Adipose tissue (tissue), 3 donors: ENCODE measurements around the gene PACS1. TPM values are rescaled to one million over a fixed set of nuclear protein-coding genes. Genes with fewer than 3 reads are reported as not detected.

Experiments
- H3K27ac ChIP-seq: one replicate; pipeline ENCODE4 v1.5.1; 2013; ENCODE audit warnings: low read depth, low read length
- WGBS, 3 donors: extraction: QIAGEN DNeasy Blood & Tissue Kit; methylation state at CpG; one replicate each; pipeline ENCODE4 v1.1.7; 2013; 5-methylcytosine and 5-hydroxymethylcytosine counted together
- polyA plus RNA-seq, 3 donors: library from polyadenylated mRNA; stranded (reverse); fragments of 200-250 nt; gene quantifications; one replicate each; pipeline ENCODE4 v1.2.3, GENCODE V29; 2013
- donor health status: healthy with polysubstance abuse.
- donor health status: Bipolar disorder and iron deficiency.
- donor health status: healthy.

PACS1 gene
- polyA plus RNA-seq, 3 donors: 16.6 to 29.4 (median 26.5) TPM

GRCh38 chr11:66224226-66224855 lies 154.3 kb downstream of the PACS1 start:
- no peak overlapping the region for H3K27ac ChIP-seq
- 84 to 95% (median 93%) methylated on average over 10 of the region's 10 CpGs for WGBS, 3 donors

DNA sequence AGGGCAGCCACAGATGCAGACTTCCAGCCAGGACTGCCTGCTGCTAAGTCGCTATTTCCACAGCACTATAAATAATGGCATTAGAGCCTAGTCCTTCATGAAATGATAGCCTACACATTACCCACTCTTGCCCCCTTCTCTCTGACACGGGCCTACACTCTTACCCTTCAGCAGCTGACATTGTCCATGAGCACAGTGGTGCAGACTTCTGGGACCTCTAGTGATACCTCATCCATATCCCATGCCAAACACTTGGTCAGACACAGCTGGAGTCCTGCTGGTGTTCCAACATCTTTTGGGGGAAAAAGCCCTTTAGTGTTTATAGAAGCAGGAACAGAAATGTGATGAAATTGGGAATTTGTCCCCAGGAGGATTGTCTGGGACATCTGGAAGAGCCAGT lies 155.0 kb downstream of the PACS1 start:
- no peak overlapping the region for H3K27ac ChIP-seq
- WGBS, 3 donors: 55 to 84% (median 78%) methylated on average over 2 of the region's 2 CpGs

DNA sequence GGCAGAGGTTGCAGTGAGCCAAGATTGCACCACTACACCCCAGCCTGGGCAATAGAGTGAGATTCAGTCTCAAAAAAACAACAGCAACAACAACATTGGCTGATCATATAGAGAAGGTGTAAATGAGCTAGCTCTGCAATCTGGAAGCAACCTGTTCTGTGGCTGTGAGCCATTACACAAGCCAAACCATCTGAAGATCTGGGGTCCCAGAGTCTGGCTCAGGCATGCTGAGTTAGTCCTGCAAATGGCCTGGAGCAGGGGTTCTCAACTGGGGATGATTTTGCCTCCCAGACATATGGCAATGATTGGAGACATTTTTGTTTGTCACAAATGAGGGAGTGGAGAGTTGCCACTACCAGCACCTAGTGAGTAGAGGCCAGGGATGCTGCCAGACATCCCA lies 156.0 kb downstream of the PACS1 start:
- H3K27ac ChIP-seq: no peak overlapping the region

DNA sequence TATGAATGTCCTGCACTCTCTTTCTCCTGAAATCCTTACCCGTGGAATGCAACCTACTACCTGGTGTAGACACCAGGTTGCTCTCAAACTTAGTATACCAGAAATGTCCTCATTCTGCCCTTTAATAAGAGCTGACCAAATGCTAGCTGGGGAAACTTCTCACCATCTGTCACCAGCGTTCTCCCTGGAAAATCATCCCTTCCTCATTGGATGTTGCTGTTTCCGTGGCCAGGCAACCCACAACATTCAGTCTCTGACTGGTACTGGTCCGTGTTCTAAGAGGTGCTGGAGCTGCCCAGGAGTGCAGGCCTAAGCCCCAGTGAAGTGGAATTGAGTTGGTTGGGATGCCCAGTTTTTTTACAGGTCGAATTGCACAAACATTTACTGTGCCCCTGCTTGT lies 157.6 kb downstream of the PACS1 start:
- 83 to 94% (median 93%) methylated on average over 5 of the region's 5 CpGs for WGBS, 3 donors
- no peak overlapping the region for H3K27ac ChIP-seq

DNA sequence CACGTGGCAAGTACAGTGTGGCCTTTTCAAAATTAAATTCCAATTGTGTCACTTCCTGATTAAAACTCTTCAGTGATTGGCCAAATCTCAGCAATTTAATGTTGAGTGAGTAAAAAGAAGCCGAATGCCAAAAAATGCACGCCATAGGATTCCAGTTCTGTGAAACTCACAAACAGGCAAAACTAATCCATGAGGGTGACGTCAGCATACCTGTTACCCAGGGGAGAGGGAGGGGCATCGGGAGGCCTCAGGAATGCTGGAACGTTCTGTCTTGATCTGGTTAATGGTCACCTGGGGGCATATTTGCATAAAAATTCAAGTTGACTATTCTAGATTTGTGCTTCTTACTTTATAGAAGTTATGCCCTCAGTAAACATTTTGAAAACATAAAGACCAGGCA lies 158.4 kb downstream of the PACS1 start:
- 70 to 90% (median 86%) methylated on average over 6 of the region's 6 CpGs for WGBS, 3 donors
- no peak overlapping the region for H3K27ac ChIP-seq

DNA sequence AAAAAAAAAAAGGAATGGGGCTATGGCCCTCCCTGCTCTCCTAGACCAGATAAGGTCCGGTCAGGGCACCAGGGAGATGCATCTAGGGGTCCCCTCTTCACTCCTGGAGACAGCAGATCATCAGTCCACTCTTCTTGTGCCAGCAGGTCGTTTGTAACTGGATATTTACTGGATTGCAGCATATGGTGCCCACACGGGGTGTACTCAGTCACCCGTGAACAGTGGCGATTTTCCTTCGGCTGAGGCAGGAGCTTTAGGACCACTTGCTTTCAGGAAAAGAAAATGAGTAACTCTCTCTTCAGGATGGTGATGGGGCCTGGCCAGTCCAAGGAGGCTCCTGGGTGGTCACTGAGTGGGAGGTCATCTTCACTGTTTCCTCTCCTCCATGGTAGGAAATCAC lies 160.1 kb downstream of the PACS1 start:
- no peak overlapping the region for H3K27ac ChIP-seq
- WGBS, 3 donors: 87 to 93% (median 87%) methylated on average over 6 of the region's 6 CpGs

DNA sequence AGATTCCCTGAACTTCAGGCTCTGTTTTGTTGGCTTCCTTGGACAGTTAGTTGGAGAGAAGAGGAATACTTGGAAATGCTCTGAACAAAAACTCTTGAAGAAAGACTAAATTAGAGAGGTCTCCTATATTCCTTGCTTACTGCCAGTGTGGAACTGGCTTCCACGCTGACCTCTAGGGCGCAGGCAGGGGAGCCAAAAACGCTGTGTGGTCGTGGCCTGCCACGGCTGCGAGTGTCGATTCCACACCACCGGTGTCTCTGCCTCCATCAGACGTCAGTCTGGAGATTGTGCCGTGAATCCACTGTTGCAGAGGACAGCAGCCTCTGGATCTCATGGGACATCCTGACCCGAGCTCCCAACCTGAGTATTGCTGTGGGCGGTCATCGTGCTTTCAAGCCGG lies 160.9 kb downstream of the PACS1 start:
- WGBS, 3 donors: 89 to 94% (median 93%) methylated on average over 14 of the region's 14 CpGs
- no peak overlapping the region for H3K27ac ChIP-seq

DNA sequence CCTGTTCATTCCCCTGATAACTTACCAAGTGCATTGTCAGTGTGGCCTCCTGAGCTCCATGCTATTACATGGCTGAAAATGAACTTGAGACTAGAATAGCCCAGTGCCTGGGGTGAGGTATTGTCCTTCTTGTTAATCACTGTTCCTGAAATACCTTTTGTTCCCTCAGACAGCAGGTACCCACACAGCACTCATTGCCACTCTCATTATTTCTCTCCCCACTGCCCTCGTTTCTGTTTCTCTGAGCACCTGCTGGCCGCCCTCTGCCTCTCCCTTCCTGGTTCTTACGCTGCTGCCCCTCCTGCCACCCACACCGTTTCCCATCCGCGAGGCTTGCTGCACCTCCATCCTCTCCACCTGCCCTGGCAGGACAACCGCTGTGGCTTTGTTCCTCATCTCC lies 161.5 kb downstream of the PACS1 start:
- 89 to 96% (median 91%) methylated on average over 7 of the region's 7 CpGs for WGBS, 3 donors
- no peak overlapping the region for H3K27ac ChIP-seq

- no peak overlapping the region for H3K27ac ChIP-seq
- 83 to 93% (median 93%) methylated on average over 11 of the region's 11 CpGs for WGBS, 3 donors
Observed at GRCh38 chr11:66232769-66233168, 162.7 kb downstream of the PACS1 start.

DNA sequence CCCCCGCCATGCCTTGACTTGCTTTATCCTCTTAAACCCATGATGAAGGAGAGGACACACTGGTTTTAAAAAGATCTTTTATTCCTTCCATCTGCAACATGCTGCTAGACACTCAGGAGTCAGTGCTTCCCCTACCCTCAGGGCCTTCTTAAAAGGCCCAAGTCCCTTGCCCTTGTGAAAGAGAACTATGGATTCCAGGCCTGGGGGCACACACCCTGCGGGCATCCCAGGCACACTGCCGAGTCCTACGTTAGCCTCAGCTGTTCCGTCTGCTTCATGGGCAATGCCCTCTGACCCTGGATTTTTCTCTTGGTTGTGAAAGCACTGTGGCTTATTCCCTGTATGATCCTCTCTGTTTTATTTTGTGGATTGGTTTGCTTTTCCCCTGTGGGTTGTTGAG lies 163.2 kb downstream of the PACS1 start:
- 90 to 93% (median 92%) methylated on average over 5 of the region's 5 CpGs for WGBS, 3 donors
- no peak overlapping the region for H3K27ac ChIP-seq

- 94 to 95% (median 95%) methylated on average over 11 of the region's 11 CpGs for WGBS, 3 donors
- H3K27ac ChIP-seq: no peak overlapping the region
Observed at GRCh38 chr11:66235141-66235540, 165.1 kb downstream of the PACS1 start.

GRCh38 chr11:66237867-66238266 lies 167.8 kb downstream of the PACS1 start:
- no peak overlapping the region for H3K27ac ChIP-seq
- WGBS, 3 donors: 94 to 99% (median 96%) methylated on average over 6 of the region's 6 CpGs

DNA sequence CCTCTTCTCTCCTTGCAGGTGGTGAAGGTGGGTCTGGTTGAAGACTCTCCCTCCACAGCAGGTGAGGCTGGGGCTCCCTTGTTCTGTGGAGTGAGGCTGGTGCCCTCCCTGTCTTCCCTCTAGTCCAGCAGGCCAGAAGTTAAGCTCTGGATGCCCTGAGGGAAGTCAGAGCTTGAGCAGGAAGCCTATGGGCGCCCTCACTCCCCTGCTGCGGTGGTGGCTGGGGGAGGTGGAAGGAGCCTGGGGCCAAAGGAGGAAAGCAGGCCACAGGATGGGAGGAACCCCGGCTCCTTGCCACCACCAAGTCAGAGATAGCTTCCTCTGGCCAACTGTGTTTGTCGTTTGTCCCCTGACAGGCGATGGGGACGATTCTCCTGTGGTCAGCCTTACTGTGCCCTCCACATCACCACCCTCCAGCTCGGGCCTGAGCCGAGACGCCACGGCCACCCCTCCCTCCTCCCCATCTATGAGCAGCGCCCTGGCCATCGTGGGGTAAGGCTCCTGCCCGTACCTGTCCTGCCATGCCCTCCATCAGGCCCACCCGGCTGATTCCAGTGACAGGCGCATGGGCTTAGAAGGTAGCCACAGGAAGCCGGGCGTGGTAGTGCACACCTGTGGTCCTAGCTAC lies 168.8 kb downstream of the PACS1 start:
- 90 to 95% (median 93%) methylated on average over 17 of the region's 17 CpGs for WGBS, 3 donors
- no peak overlapping the region for H3K27ac ChIP-seq

- 75 to 86% (median 78%) methylated on average over 3 of the region's 3 CpGs for WGBS, 3 donors
- no peak overlapping the region for H3K27ac ChIP-seq
Observed at GRCh38 chr11:66239511-66239910, 169.4 kb downstream of the PACS1 start.

GRCh38 chr11:66239998-66240780 lies 170.1 kb downstream of the PACS1 start:
- H3K27ac ChIP-seq: no peak overlapping the region
- WGBS, 3 donors: 84 to 92% (median 86%) methylated on average over 20 to 25 of the region's 25 CpGs

DNA sequence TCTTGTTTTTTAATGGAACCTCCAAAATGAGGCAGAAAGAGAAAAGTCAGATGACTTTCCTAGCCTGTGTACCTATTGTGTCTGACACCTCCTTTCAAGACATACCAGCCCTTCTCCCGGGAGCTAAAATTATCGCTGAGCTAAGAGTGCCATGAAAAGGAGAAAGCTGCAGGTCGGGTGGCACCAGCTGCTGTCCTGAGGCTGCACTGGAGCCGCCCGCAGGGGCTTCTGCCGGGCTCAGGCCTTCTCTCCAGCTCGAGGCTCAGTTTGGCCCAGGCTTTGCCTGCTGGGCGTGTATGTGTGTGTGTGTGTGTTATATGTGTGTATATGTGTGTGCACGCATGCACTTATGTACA lies 170.7 kb downstream of the PACS1 start:
- 89 to 94% (median 91%) methylated on average over 9 of the region's 9 CpGs for WGBS, 3 donors

GRCh38 chr11:66242095-66242765 lies 172.2 kb downstream of the PACS1 start:
- WGBS, 3 donors: 69 to 73% (median 69%) methylated on average over 14 of the region's 14 CpGs

More for the DNA sequence above, 170.7 kb downstream of the PACS1 start:
- H3K27ac ChIP-seq: no peak overlapping the region

DNA sequence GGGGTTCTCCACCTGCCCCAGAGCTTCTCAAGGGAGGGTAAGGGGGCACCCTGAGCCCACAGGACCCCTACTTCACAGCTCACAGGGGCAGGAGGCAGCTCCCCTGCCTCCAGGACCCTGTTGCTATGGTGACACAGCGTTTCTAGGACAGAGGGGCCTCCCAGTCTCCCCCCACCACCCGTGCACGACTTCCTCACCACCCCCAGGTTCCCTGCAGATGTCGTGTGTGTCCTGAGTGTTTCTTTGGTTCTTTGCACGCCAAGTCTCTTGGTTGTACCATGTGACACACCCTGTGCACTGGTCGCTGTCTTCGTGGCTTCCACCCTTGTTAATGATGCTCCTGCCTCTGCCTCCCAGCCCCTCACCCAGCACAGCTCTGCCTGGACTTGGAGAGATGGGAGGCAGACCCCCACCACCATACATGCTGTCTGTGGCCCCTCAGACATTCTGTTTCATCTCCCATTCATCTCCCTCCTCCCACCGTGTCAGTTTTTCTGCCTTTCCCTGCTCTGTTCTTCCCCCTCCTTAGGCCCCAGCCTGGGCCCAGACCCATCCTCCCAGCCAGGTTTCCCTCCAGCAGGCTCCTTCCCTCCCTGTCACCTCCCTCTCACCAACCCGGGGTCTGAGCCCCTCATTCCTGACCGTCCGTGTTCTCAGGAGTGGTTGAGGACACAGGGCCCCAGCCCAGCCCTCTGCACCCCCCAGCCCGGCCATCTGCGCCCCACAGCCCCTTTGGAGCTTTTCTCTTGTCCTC lies 173.9 kb downstream of the PACS1 start:
- WGBS, 3 donors: 77 to 79% (median 78%) methylated on average over 13 of the region's 13 CpGs
- H3K27ac ChIP-seq: no peak overlapping the region

More at GRCh38 chr11:66242095-66242765, 172.2 kb downstream of the PACS1 start:
- no peak overlapping the region for H3K27ac ChIP-seq
